ENCODE measurements around the gene HSPA12A.
A peak's percentile ranks its signal among the peaks of the same experiment; 100 is the strongest.

The HSPA12A gene

DNA sequence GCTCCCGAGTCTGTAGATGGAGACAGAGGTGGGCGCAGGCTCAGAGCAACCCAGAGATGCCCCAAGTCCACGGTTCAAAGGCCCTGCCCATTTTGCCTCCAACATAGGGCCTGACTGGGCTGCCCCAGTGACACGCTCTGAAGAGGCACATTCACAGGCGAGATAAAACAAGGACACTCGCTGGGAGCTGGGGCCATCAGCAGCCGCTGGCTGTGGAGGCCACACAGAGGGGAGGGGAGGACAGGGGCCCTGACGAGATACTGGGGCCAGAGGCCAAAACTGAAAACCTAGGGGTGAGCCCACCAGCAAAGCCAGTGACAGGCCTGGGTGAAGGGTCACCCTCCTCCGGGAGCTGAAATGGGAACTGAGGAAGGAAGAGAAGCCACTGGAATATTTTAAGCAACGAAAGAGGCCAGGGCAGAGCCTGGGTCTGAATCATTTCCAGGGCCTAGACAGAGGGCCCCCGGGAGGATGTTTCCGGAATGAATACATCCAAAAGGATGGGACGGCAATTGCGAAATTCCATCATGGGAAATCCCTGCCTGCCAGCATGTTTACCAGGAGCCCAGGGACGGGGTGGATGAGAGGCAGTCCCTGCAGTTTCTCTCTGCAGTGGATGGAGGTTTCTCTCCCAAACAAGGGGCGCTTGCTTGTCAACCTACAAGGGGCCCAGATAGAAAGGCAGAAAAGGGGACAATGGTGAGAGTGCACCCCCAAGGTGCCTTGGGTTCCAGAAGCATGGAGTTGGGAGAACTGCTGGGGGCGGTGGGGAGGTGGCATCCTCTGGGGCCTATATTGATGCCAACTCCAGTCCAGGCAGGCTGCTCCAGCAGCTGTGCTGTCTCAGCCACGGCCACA is 29.0 kb upstream of the HSPA12A start:
- no peak for FAIRE-seq
- peak; percentile 44 for DNase-seq (ENCODE audit: insufficient read length, low spot score)

GRCh38 chr10:116770281-116770680 is 27.9 kb upstream of the HSPA12A start:
- FAIRE-seq (no peak), DNase-seq (ENCODE audit: insufficient read length, low spot score) (no peak)

GRCh38 chr10:116769791-116770190 is 27.4 kb upstream of the HSPA12A start:
- DNase-seq (ENCODE audit: insufficient read length, low spot score) = no peak
- no peak for FAIRE-seq

DNA sequence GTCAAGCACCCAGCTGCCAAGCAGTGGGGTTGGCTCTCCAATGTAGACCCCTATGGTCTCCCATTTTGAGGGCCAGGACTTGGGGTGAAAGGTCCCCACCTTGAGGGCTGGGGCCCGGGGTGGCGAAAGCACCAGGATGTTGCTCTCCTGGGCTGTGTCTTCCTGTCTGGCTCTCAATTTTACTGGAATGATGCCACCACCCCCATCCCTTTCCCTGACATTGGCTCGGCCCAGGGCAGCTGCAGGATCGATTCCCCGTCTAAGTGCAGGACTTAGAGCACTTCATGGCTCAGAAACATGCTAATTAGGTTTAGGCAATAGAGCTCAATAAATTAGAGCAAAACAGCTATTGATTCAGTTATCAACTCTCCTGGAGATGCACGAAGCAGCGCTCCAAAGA is 27.0 kb upstream of the HSPA12A start:
- FAIRE-seq = no peak

DNA sequence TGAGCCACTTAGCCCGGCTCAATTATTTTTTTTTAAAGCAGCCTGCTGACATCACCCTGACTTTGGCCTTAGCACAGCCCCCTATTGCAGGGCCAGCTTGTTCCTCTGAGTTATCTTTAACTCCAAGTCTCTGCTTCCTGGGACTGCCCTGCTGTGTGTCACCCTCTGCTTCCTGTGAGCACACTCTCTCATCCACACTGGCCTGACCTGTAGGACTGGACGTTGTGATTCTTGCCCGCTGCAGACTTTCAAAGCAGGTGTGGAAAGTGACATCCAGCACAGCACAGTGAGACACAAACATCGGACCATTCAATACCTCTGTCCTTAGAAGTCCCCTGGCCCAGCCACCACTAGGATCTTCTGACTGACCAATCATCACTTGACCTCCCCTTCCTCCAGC is 26.4 kb upstream of the HSPA12A start:
- no peak for FAIRE-seq
- DNase-seq (ENCODE audit: insufficient read length, low spot score) = no peak

More for the DNA sequence above, 27.0 kb upstream of the HSPA12A start:
- no peak for DNase-seq (ENCODE audit: insufficient read length, low spot score)

DNA sequence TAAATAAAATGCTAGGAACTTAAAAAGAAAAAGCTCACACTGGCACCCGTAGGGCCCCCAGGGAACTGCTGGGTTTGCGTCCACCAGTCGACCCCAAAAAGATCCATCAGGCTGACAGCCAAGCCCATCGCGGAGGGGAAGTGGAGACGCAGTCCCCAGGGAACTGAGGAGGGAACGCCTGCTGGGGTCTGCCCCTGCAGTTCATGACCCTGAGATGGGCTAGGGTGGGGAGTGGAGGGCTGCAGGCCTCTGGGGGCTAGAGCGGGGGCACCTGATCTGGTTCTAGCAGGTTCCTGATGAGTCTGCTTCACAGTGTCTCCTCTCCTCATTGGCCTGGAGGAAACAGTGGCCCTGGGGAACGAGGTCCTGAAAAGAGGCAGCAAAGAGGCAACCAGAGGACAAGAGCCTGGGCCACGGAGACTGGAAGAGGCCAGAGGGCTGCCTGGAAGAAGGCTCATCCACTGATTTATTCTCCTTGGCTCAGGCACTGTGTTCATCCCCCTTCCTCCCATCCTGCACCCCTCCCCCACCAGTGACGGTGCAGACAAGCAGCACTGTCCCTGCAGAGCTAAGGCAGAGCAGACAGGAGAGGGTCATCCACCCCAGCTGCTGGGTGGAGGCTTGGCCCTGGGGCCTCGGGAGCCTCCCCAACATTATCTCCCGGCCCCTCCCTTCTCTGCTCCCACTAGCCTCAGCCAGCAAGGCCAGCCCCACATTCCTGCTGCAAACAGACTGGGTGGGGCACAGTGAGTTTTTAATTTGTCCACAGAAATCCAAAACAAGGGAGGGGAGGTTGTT is 24.7 kb upstream of the HSPA12A start:
- DNase-seq (ENCODE audit: insufficient read length, low spot score) (no peak), FAIRE-seq (no peak)

DNA sequence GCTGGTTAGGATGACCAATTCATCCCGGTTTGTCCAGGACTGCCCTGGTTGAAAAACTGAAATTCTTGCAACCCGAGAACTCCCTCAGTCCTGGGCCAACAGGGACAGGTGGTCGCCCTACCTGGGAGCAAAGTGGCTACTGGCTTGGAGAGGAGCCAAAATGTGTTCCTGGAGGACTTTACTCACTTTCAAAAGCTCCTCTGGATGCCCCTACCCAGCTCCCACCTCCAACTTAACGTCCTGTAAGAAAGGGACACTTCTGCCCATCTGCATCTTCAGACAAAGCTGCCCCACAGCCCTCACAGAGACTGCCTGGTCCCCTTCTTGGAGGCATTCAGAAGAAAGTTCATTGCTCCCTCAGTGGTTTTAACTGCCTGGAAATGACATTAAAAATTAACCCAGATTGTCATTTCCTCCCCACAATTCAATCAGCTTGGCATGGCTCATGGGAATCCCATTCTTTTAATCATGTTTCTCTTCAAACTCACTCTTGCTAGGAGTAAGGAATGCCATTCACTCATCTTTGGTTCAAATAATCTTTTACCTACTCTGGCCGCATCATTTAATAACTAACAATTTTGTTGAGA is 24.0 kb upstream of the HSPA12A start:
- FAIRE-seq (no peak), DNase-seq (ENCODE audit: insufficient read length, low spot score) (no peak)

DNA sequence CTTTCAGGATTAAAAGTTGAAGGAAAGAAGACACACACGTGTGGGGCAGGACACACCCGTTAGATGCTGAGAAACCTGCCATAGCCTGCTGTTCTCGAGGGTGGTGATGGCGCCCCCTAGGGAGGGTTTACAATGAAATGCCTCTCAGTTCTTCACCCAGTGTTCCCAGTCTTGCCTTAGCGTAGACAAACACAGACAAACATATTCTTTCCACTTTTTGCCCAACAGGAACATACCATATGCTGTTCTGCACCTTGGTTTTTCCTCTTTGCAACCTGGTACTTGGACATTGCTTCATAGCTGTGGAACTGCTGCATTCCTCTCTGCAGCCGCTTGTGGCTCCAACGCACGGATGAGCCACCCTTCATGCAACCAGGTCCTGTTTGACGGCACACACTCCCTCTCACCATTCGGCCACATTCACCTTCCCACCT is 23.3 kb upstream of the HSPA12A start:
- FAIRE-seq = no peak
- DNase-seq (ENCODE audit: insufficient read length, low spot score) = no peak

- FAIRE-seq = no peak
- no peak for DNase-seq (ENCODE audit: insufficient read length, low spot score)
Measured at GRCh38 chr10:116764979-116765378, 22.6 kb upstream of the HSPA12A start.

DNA sequence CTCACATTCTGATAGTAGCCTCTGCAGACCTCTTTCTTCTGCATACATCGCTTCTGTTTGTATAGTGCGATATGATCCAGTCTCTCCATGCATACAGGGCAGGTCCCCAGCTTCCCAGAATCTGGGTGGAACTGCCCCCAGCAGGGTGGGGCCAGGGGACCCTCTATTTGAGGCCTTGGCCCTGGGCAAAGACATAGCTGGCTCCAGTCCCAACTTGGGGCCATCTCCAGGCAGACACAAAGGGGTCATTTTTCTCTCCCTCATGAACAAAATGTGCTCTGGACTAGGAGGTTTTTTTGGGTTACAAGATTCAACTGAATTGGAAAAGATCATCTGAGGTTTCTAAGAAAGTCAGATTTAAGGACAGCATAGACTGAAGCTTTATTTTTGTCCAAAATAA is 21.1 kb upstream of the HSPA12A start:
- DNase-seq (ENCODE audit: insufficient read length, low spot score) (no peak), FAIRE-seq (no peak)

DNA sequence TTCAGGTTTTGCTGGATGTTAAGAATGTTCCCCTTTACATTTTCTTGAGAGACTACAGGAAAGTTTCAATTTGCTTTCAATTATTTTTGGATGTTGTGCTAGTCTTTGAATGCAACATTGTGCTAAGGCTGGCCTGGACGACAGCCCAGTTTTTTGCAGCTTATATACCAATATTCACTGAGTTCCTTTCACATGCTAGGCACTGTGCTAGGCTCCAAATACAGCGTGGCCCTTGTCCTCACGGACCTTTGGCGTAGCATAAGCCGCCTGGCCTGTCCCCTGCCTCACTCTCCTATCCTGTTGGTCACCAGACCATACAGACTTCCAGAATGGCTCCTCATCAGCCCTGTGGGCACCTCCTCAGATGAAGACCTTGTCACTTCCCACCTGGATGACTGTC is 19.5 kb upstream of the HSPA12A start:
- FAIRE-seq (no peak), DNase-seq (ENCODE audit: insufficient read length, low spot score) (no peak)

DNA sequence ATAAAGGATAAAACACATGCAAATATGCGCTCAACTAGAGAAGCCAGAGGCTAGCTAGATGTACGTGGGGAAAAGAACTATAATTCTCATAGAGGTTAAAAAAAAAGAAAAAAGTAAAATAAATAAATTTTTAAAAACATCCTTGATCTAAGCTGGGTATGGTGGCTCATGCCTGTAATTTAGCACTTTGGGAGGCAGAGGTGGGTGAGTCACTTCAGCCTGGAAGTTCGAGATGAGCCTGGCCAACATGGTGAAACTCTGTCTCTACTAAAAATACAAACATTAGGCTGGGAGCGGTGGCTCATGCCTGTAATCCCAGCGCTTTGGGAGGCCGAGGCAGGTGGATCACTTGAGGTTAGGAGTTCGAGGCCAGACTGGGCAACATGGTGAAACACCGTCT is 18.6 kb upstream of the HSPA12A start:
- DNase-seq (ENCODE audit: insufficient read length, low spot score) (no peak), FAIRE-seq (no peak)

- FAIRE-seq = no peak
Measured at GRCh38 chr10:116757246-116757645, 14.9 kb upstream of the HSPA12A start.

DNA sequence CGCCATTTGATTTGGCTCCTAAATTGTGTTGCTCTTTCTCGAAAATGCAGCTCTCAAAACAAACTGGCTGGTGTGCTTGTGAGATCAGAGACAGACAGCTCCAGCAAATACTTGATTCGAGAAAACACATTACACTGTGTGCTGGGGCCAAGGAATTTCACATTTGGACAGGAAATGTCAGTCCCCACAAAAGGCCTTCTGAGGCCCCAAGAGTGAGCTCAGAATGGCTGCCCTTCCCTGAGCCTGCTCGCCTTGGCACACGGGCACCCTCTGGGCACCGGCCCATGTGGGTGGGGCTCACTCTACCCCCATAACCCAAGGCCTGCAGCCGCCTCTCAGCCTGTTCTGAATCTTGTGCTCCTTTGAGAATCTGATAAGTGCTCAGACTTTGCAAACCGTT is 13.9 kb upstream of the HSPA12A start:
- no peak for DNase-seq (ENCODE audit: insufficient read length, low spot score)
- FAIRE-seq = no peak

More at GRCh38 chr10:116757246-116757645, 14.9 kb upstream of the HSPA12A start:
- DNase-seq (ENCODE audit: insufficient read length, low spot score) = no peak

DNA sequence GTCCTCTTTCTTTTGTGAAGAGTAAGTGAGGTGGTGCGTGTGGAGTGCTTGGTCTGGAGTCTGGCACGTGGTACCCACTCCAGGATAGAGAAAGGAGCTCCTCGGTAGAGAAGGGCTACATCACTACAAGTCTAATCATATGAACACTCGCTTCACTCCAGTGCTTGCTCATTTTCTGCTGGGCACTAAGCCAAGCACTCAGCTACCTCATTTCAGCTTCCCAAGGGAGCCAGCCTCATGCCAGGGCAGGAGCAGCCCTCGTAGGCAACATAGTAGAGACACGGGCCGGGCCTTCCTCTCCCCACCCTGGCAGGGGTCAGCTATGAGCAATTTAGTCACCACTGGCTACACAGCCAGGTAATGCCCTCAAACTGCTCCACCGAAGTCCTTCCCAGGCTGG is 11.4 kb upstream of the HSPA12A start:
- no peak for FAIRE-seq
- DNase-seq (ENCODE audit: insufficient read length, low spot score) = no peak

- DNase-seq (ENCODE audit: insufficient read length, low spot score) = no peak
- FAIRE-seq = no peak
Measured at GRCh38 chr10:116752969-116753665, 10.8 kb upstream of the HSPA12A start.

- no peak for FAIRE-seq
Measured at GRCh38 chr10:116752563-116752962, 10.2 kb upstream of the HSPA12A start.

GRCh38 chr10:116748471-116748870 is 6.1 kb upstream of the HSPA12A start:
- FAIRE-seq = no peak

More at GRCh38 chr10:116752563-116752962, 10.2 kb upstream of the HSPA12A start:
- no peak for DNase-seq (ENCODE audit: insufficient read length, low spot score)

GRCh38 chr10:116748041-116748440 is 5.7 kb upstream of the HSPA12A start:
- DNase-seq (ENCODE audit: insufficient read length, low spot score) (no peak), FAIRE-seq (no peak)

More at GRCh38 chr10:116748471-116748870, 6.1 kb upstream of the HSPA12A start:
- DNase-seq (ENCODE audit: insufficient read length, low spot score) = no peak

DNA sequence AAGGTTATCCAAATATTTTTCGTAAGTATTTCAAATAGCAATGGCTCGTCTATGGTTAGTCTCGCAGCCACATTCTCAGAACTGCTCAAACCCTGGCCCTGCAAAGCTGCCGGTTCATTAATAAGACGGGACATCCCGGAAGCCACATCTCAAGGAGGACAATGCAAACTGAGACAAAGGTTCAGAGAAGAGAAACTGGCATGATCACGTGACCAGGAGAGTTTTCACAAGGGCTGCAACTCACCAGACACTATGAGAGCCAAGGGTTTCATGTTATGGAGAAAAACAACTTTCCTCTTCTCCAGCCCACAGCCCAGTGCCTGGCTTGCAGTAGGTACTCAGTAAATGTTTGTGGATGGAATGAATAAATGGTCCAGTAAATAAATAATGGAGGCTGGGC is 5.0 kb upstream of the HSPA12A start:
- FAIRE-seq = no peak

GRCh38 chr10:116744885-116745284 is 2.5 kb upstream of the HSPA12A start:
- no peak for FAIRE-seq

More for the DNA sequence above, 5.0 kb upstream of the HSPA12A start:
- DNase-seq (ENCODE audit: insufficient read length, low spot score) = no peak

More at GRCh38 chr10:116744885-116745284, 2.5 kb upstream of the HSPA12A start:
- DNase-seq (ENCODE audit: insufficient read length, low spot score) = no peak
